Measurements from ENCODE around the gene GLUD1.
"Not testable (repeated sequence)": the region's sequence is repeated elsewhere in the genome, so short reads cannot be mapped to it uniquely, and the experiment has no call there.

The GLUD1 gene

DNA sequence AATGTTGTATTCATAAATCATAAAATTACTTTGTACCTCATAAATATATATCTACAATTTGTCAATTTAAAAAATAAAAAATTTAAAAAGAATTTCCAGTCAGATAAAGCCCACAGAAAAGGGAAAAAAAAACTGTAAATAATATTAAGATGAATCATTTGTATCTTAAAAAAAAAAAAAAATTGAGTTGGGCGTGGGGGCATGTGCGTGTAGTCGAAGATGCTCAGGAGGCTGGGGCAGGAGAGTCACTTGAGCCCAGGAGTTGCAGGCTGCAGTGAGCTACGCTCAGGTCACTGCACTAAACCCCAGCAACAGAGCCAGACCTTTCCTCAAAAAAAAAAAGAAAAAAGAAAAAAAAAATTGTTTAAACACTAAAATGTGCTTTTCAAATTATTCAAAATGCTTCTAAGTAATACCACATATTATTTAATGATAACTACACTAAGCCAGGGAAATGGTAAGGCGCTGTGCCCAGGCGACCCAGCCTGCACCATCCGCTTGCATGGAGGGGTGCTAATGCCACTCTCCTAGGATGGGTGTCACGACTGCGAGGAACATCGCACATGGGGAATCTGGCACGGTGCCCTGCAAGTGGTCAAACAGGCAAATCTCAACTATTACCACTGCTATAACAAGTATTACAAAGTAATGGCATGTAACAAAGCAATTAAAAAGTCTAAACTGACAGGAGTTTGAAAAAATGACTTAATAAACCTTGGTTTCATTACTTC lies 15.4 kb downstream of the GLUD1 start:
- DNase-seq = no peak
- H3K4me3 Mint-ChIP-seq = no peak overlapping the region
- peaks cover 61% of the 10 kb centered on the region for H3K36me3 Mint-ChIP-seq (ENCODE audit: low read depth)
- no peaks in the 10 kb centered on the region for H3K27me3 Mint-ChIP-seq
- H3K9me3 Mint-ChIP-seq = no peaks in the 10 kb centered on the region
- peaks cover 45% of the 10 kb centered on the region for H3K4me1 Mint-ChIP-seq (ENCODE audit: low read depth)
- H3K27ac Mint-ChIP-seq = no peak overlapping the region

DNA sequence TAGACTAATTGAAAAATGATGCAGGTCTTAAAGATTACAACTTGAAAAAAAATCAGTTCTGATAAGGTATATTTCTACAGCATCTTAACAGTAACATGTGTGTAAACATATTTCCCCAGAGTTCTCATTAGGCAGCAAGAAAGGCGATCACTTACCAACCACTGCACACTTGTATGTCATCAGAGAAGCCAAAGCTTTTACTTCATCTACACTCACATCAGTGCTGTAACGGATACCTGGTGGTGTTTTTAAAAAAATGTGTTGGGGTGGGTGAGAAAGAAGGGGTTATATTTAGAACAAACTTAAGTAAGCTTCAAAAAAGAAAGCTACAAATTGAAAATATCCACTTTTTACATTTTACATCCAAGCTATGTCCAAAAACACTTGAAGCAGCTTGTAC lies 18.2 kb downstream of the GLUD1 start:
- not testable (repeated sequence) for H3K4me3 Mint-ChIP-seq, H3K9me3 Mint-ChIP-seq, H3K27ac Mint-ChIP-seq, DNase-seq, H3K27me3 Mint-ChIP-seq
- Mint-ChIP-seq H3K4me1 (ENCODE audit: low read depth) (peaks cover 20% of the 10 kb centered on the region), H3K36me3 (ENCODE audit: low read depth) (peaks cover 67% of the 10 kb centered on the region)

DNA sequence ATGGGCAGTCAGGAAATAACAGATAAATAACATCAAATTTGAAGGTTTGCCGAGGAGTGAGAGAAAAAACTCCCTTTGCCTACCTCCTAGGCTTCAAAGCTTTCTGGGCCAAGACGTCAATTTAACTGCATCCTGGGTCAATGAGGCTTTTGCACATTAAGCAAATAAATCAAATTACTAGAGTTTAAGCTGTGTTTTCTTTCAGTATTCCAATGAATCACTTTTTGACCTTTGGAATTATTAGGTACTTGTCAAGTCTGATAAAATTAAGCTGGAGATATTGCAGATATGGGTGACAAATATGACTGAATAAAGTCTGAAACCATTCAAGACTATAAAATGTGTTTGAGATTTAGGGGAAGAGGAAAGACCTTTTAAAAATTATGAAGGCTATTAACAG lies 22.2 kb downstream of the GLUD1 start:
- Mint-ChIP-seq H3K27me3 (no peaks in the 10 kb centered on the region), H3K27ac (no peak overlapping the region), H3K4me1 (ENCODE audit: low read depth) (peaks cover 8% of the 10 kb centered on the region), H3K9me3 (no peaks in the 10 kb centered on the region), H3K36me3 (ENCODE audit: low read depth) (peaks cover 85% of the 10 kb centered on the region), H3K4me3 (no peak overlapping the region)
- DNase-seq = no peak

DNA sequence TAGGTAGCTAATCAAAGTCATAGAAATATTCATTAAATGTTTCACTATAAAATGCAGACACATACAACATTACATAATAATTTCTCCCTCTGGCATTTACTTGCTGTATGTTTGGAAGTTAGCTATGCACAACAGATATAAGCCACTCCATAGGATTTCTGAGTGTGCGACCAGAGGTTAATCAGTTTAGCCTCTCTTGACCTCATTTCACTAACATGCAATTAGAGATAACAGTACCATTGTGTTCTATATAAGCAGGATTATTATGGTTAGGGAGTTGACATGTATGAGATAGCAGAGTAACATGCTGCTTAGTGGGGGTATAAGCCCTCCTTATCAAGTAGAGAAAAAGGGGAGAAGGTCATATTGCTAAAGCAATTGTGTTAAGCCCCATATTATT lies 26.4 kb downstream of the GLUD1 start:
- H3K4me3 Mint-ChIP-seq = no peak overlapping the region
- no peaks in the 10 kb centered on the region for H3K9me3 Mint-ChIP-seq
- no peaks in the 10 kb centered on the region for H3K4me1 Mint-ChIP-seq (ENCODE audit: low read depth)
- no peak overlapping the region for H3K27ac Mint-ChIP-seq
- H3K27me3 Mint-ChIP-seq = no peaks in the 10 kb centered on the region
- peaks cover 94% of the 10 kb centered on the region for H3K36me3 Mint-ChIP-seq (ENCODE audit: low read depth)
- no peak for DNase-seq

DNA sequence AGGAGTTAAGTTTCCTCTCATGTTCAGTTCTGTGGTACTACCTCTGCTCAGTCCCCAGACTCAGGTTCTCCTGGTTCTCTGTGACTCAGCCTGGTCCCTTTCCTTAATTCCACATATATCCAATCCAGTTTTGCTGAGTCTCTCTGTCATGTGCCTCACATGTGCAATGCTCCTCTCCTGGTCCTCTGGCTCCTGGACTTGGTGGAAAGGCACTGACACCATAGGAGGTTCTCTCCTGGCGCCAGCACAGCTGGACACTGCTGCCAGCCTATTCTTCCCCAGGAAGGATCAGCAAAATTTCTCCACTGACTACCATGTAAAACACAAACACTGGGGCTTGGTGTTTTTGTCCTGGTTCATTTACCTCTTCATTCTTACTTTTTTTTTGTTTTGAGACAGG lies 27.8 kb downstream of the GLUD1 start:
- no peaks in the 10 kb centered on the region for H3K27me3 Mint-ChIP-seq
- peak overlapping the region; percentile 65 for H3K27ac Mint-ChIP-seq

DNA sequence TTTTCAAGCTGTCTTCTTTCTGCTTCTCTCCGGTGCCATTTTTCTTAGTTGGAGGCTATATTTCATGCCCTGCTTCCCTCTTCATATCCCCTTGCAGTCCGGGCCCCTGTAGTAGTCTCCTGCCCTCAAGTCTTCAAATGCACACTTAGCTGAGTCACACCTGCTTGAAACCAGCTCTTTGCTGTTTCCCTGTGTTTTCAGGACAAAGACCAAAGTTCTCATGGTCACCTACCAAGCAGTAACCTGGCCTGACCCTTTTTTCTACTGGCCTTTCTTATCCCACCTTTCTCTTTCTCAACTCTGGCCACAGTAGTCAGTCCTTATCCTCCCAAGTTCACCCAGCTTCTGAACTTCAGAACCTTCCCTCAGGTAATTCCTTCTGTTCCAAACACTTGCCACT lies 28.5 kb downstream of the GLUD1 start:
- H3K4me3 Mint-ChIP-seq = no peak overlapping the region

More for the DNA sequence above, 27.8 kb downstream of the GLUD1 start:
- no peak overlapping the region for H3K4me3 Mint-ChIP-seq
- DNase-seq = no peak
- H3K9me3 Mint-ChIP-seq = no peaks in the 10 kb centered on the region
- no peaks in the 10 kb centered on the region for H3K4me1 Mint-ChIP-seq (ENCODE audit: low read depth)
- H3K36me3 Mint-ChIP-seq (ENCODE audit: low read depth) = peaks cover 93% of the 10 kb centered on the region

DNA sequence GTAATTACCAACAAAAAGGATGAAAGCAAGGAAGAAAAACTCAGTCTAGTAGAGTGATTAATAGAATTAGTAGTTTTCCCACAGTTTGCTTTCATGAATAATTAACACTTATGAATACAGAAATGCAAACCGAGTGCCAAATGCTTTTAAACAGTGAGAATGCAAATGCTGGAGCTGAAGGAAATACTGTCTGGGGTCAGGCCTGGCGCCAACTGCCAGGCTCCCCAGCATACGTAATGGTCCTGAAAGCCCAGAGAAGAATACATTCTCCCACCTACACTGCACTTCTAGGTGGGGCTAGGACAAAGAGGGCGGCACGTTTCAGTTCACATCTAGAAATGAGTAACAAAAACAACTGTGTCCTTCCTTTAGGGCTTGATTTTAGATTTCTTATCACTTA lies 30.0 kb downstream of the GLUD1 start:
- DNase-seq = no peak
- no peaks in the 10 kb centered on the region for H3K27me3 Mint-ChIP-seq
- peaks cover 94% of the 10 kb centered on the region for H3K36me3 Mint-ChIP-seq (ENCODE audit: low read depth)
- H3K27ac Mint-ChIP-seq = no peak overlapping the region
- H3K4me1 Mint-ChIP-seq (ENCODE audit: low read depth) = no peaks in the 10 kb centered on the region
- no peak overlapping the region for H3K4me3 Mint-ChIP-seq
- H3K9me3 Mint-ChIP-seq = no peaks in the 10 kb centered on the region

More for the DNA sequence above, 28.5 kb downstream of the GLUD1 start:
- no peaks in the 10 kb centered on the region for H3K27me3 Mint-ChIP-seq
- H3K27ac Mint-ChIP-seq = peak overlapping the region; percentile 56
- H3K36me3 Mint-ChIP-seq (ENCODE audit: low read depth) = peaks cover 92% of the 10 kb centered on the region
- no peaks in the 10 kb centered on the region for H3K9me3 Mint-ChIP-seq
- DNase-seq = no peak
- no peaks in the 10 kb centered on the region for H3K4me1 Mint-ChIP-seq (ENCODE audit: low read depth)

DNA sequence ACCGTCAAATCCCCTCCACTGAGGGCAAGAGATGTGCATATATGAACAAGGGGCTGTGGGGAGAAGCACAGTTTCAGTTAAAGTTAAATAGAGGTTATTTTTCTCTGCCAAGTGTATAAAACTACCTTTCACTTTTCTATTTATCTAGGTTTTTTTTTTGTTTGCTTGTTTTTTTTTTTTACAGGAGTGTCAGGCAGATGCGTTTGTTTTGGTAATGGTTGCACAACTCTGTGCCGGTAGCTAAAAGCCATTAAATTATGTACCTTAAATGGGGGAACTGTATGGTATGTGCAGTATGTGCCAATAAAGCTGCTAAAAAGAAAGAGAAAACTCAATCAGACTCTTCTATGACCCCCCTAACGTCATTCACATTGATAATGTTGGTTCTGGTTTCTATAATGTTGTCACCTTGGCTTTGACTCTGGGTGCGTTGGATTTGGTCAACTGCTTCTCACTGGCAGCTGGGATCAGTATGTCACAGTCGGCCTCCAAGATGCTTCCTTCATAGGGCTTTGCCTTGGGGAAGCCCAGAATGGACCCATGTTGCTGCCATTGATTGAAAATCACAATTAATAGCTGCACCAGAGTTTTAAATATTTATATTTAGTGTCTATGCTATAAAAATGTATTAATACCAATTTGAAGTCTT lies 34.2 kb downstream of the GLUD1 start:
- Mint-ChIP-seq H3K9me3 (no peaks in the 10 kb centered on the region), H3K27ac (no peak overlapping the region), H3K36me3 (ENCODE audit: low read depth) (peaks cover 89% of the 10 kb centered on the region), H3K27me3 (no peaks in the 10 kb centered on the region), H3K4me3 (no peak overlapping the region), H3K4me1 (ENCODE audit: low read depth) (no peaks in the 10 kb centered on the region)
- DNase-seq = no peak

DNA sequence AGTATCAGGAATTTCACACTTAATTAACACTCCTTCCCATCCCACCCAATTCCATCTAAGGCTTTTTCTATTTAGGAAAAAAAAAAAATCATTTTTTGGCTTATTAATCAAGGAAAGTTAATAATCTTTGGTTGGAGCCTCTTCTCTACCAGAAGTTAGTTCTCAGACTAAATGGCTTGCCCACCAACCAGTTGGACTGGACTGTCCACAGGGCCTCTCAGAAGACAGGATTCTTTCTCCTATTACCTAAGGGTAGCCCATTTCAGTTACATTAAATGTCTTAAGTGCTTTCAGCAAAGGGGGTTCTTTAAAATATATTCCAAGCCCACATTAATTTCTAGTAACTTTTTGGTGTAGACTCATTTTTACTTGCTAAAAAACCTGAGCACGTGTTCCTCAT lies 35.2 kb downstream of the GLUD1 start:
- Mint-ChIP-seq H3K9me3 (no peaks in the 10 kb centered on the region), H3K4me3 (no peak overlapping the region), H3K27me3 (no peaks in the 10 kb centered on the region), H3K4me1 (ENCODE audit: low read depth) (no peaks in the 10 kb centered on the region), H3K27ac (peak overlapping the region; percentile 52), H3K36me3 (ENCODE audit: low read depth) (peaks cover 80% of the 10 kb centered on the region)
- DNase-seq = no peak

DNA sequence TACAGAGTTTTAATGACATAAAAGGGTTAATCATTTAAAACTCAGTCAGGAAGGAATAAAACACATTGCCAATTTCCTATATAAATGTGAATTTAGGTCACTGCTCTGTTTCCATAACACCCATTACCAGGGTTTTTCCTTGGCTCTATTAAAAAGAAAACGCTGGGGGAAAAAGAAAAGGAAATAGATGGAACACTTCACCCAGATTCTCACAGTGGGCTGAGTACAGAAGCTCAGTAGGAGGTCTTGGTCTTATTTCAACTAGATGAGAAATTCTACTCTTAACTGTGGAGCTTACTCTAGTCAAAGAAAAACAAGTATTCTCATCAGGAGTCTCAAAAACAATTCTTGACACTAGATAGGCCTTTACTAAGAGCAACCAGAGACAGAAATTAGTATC lies 36.5 kb downstream of the GLUD1 start:
- Mint-ChIP-seq H3K9me3 (no peaks in the 10 kb centered on the region), H3K27ac (no peak overlapping the region), H3K4me1 (ENCODE audit: low read depth) (no peaks in the 10 kb centered on the region), H3K4me3 (no peak overlapping the region), H3K27me3 (no peaks in the 10 kb centered on the region), H3K36me3 (ENCODE audit: low read depth) (peaks cover 68% of the 10 kb centered on the region)
- DNase-seq = no peak

DNA sequence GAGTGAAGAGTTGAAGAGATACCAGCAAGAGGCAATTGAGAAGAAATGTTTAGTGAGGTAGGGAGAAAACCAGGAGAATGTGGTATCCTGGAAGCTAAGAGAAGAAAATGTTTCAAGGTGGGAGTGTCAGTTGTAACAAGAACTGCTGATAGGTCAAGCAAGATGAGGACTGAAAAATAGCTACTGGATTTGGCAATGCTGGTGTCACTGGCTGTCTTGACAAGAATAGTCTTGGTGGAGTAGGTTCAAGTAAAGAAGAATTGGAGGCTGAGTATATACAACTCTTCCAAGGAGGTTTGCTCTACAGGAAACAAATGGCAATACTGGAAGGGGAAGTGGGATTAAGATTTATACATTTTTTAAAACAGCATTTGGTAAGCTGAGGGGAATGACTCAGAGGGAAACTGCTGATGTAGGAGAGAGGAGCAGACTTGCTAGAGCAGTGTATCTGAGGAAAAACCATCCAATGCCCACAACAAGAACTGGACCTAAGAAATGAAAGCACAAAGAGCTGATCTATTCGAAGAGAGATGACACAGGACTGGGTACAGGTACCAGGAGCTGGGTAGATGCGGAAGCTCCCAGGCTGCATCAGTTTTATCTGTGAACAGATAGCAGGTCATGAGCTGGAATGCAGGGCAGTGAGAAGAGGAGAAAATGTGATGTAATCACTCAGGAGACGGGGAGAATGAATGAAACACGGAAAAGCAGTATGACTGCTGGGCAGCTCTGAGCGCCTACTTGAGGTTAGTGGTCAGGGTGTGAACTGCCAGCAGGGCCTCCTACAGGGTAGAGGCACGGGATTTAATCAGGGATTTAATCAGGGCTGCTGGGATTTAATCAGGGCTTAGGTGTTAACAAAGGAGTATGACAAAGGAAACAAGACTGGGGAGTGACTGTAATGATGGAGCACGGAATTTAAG lies 40.0 kb downstream of the GLUD1 start:
- H3K4me1 Mint-ChIP-seq (ENCODE audit: low read depth) = no peaks in the 10 kb centered on the region
- H3K9me3 Mint-ChIP-seq = no peaks in the 10 kb centered on the region
- H3K36me3 Mint-ChIP-seq (ENCODE audit: low read depth) = peaks cover 48% of the 10 kb centered on the region
- H3K4me3 Mint-ChIP-seq = no peak overlapping the region
- H3K27me3 Mint-ChIP-seq = no peaks in the 10 kb centered on the region
- no peak for DNase-seq
- H3K27ac Mint-ChIP-seq = no peak overlapping the region

DNA sequence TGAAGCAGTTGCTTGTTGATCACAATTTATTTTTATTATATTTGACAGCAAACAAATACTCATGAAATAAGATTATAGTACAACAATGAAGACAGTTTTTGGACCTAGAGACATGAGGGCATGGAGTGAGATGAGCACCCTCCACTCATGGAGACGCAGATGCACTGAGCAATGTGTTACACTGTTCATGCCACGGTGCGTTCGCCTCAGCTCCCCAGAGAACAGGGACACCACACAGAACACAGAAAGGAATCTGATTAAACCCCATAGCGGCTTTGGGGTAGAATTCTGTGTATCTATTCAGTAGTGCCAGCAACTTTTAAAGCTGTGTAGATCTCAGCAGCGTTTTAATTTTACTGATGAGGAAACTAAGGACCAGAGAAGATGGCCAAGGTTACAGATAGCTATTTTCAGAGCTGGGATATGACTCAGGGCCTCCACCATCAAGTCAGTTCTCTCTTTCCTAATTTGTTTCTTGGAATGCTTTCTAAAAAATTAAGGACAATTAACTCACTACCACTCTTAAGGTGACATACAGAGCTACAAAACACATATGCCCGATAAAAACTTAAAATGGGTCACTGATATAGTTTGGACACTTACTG lies 41.0 kb downstream of the GLUD1 start:
- Mint-ChIP-seq H3K36me3 (ENCODE audit: low read depth) (peaks cover 47% of the 10 kb centered on the region), H3K27me3 (no peaks in the 10 kb centered on the region), H3K9me3 (no peaks in the 10 kb centered on the region), H3K4me1 (ENCODE audit: low read depth) (no peaks in the 10 kb centered on the region), H3K27ac (peak overlapping the region; percentile 76), H3K4me3 (no peak overlapping the region)
- DNase-seq = no peak

DNA sequence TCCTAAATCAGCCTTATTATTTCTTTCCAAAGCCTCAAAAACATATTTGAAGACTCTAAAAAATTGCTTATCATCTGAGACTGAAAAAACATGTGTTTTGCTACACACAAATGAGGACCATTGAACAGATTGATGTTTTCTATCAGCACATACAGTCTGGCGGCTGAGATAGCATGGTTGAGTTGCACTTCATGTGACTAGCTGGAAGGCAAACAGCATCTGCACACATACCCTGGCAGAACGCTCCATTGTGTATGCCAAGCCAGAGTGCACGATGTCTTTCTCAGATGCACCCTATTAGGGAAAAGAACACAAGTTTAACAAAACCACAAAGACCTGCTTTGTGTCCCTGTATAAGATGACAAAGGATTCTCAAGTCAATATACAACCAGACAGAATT lies 41.5 kb downstream of the GLUD1 start:
- no peak for DNase-seq
- H3K27me3 Mint-ChIP-seq = no peaks in the 10 kb centered on the region
- H3K4me3 Mint-ChIP-seq = no peak overlapping the region

DNA sequence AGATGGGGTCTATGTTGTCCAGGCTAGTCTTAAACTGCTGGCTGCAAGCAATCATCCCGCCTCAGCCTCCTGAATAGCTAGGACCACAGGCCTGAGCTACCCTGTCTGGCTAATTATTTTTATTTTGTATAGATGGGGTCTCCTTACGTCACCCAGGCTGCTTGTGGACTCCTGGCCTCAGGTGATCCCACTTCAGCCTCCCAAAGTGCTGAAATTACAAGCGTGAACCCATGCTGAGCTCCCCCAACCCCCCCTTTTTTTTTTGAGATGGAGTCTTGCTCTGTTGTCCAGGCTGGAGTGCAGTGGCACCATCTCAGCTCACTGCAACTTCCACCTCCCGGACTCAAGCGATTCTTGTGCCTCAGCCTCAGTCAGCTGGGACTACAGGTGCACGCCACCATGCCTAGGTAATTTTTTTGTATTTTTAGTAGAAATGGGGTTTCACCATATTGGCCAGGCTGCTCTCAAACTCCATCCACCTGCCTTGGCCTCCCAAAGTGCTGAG lies 49.2 kb downstream of the GLUD1 start:
- Mint-ChIP-seq H3K9me3 (no peaks in the 10 kb centered on the region), H3K27ac (no peak overlapping the region), H3K27me3 (no peaks in the 10 kb centered on the region), H3K4me1 (ENCODE audit: low read depth) (no peaks in the 10 kb centered on the region), H3K4me3 (no peak overlapping the region), H3K36me3 (ENCODE audit: low read depth) (peaks cover 58% of the 10 kb centered on the region)
- no peak for DNase-seq

More for the DNA sequence above, 41.5 kb downstream of the GLUD1 start:
- Mint-ChIP-seq H3K4me1 (ENCODE audit: low read depth) (no peaks in the 10 kb centered on the region), H3K27ac (no peak overlapping the region), H3K9me3 (no peaks in the 10 kb centered on the region), H3K36me3 (ENCODE audit: low read depth) (peaks cover 47% of the 10 kb centered on the region)
